Inflammatory macrophage treated with lipopolysaccharide for 1 hour (primary cell): ENCODE data around the gene GCNT2.

Experiments used
- DNase-seq, 2 donors: peaks; one replicate each; pipeline ENCODE4 v3.0.0-alpha.2; 2020 to 2022

GCNT2 gene

GRCh38 chr6:10668126-10668917 is 147.2 kb downstream of the GCNT2 start:
- DNase-seq, result no peak

GRCh38 chr6:10676403-10676802 is 155.3 kb downstream of the GCNT2 start:
- DNase-seq, result no peak

GRCh38 chr6:10678456-10678855 is 157.3 kb downstream of the GCNT2 start:
- DNase-seq, result no peak
